OCI-LY1 (cell line): ENCODE data around the gene PLEKHO2.

Experiments used
- CTCF ChIP-seq: fragments of 200-600 bp; sonication (generic), shearing (Covaris generic); IDR thresholded peaks from 2 replicates; pipeline ENCODE4 v1.5.1; 2017; ENCODE audit warnings: mild to moderate bottlenecking, antibody characterized with exemption, low read length, moderate library complexity, mixed read lengths
- EZH2 ChIP-seq: fragments of 200-600 bp; sonication (generic), shearing (Covaris generic); IDR thresholded peaks from 2 replicates; pipeline ENCODE4 v1.8.0; 2017; ENCODE audit warnings: borderline replicate concordance, mixed run types, mild to moderate bottlenecking, antibody characterized with exemption, low read length, moderate library complexity, mixed read lengths

GRCh38 chr15:64847876-64848716, 6.4 kb downstream of the PLEKHO2 start:
- TF ChIP-seq CTCF (no peak), EZH2 (no peak)
